Thyroid gland (tissue), 4 donors: Measurements from ENCODE around the gene SAP30BP.

Experiments
- CTCF ChIP-seq, 6 experiments: fragments of 200-600 bp in 3 of 6; fragments of 450-650 bp in 3 of 6; sonication (generic) in 3 of 6; IDR thresholded peaks; one replicate each; pipeline ENCODE4 v1.5.1; 2016 to 2019; ENCODE audit warnings: antibody characterized with exemption in 6 of 6, mild to moderate bottlenecking in 2 of 6, inconsistent platforms in 1 of 6, moderate library complexity in 1 of 6
- POLR2A ChIP-seq, 2 donors: fragments of 450-650 bp; IDR thresholded peaks; one replicate each; pipeline ENCODE4 v1.6.1; 2017; ENCODE audit warnings: antibody characterized with exemption in 2 of 2, mild to moderate bottlenecking in 2 of 2, moderate library complexity in 1 of 2

GRCh38 chr17:75684249-75684648 is 17.1 kb downstream of the SAP30BP start:
- no peak for TF ChIP-seq CTCF (IDR thresholded peaks at IDR 0.05)
- no peak for TF ChIP-seq POLR2A (IDR thresholded peaks at IDR 0.05)
